Skeletal muscle satellite cell (primary cell): ENCODE measurements around the gene L3MBTL4.

Experiments used
- H3K27me3 ChIP-seq: 2 replicates; pipeline ENCODE4 v1.7.0; 2013; ENCODE audit warnings: low read length; ENCODE audit not compliant: control insufficient read depth, insufficient read depth
- H3K36me3 ChIP-seq: 2 replicates; pipeline ENCODE4 v1.7.0; 2013; ENCODE audit warnings: mild to moderate bottlenecking, control low read depth, low read length; ENCODE audit not compliant: insufficient read depth
- H3K4me1 ChIP-seq: 2 replicates; pipeline ENCODE4 v1.7.0; 2013; ENCODE audit warnings: low read length; ENCODE audit not compliant: control insufficient read depth, insufficient read depth
- H3K4me2 ChIP-seq: 2 replicates; pipeline ENCODE4 v1.7.0; 2013; ENCODE audit warnings: mild to moderate bottlenecking, low read length
- H3K4me3 ChIP-seq: 2 replicates; pipeline ENCODE4 v1.7.0; 2013; ENCODE audit warnings: low read length
- H3K9ac ChIP-seq: 2 replicates; pipeline ENCODE4 v1.7.0; 2013; ENCODE audit warnings: mild to moderate bottlenecking, low read depth, low read length, moderate library complexity
- H3K9me3 ChIP-seq: replicated peaks from 2 replicates; pipeline ENCODE4 v1.7.0; 2013; ENCODE audit warnings: mild to moderate bottlenecking, control low read depth, low read length

L3MBTL4 gene

GRCh38 chr18:6239716-6240115, 175.0 kb downstream of the L3MBTL4 start:
- Histone ChIP-seq H3K36me3 (no peaks in the 10 kb centered on the region), H3K4me1 (no peaks in the 10 kb centered on the region), H3K9ac (no peak overlapping the region), H3K9me3 (no peaks in the 10 kb centered on the region), H3K27me3 (no peaks in the 10 kb centered on the region), H3K4me3 (no peak overlapping the region), H3K4me2 (no peak overlapping the region)

- H3K36me3 ChIP-seq: no peaks in the 10 kb centered on the region
- no peak overlapping the region for H3K9ac ChIP-seq
- no peak overlapping the region for H3K4me3 ChIP-seq
- H3K9me3 ChIP-seq: no peaks in the 10 kb centered on the region
- no peak overlapping the region for H3K4me2 ChIP-seq
- H3K27me3 ChIP-seq: no peaks in the 10 kb centered on the region
- H3K4me1 ChIP-seq: no peaks in the 10 kb centered on the region
These were observed 178.5 kb downstream of the L3MBTL4 start for GRCh38 chr18:6236258-6236657.

GRCh38 chr18:6222271-6222670, 192.4 kb downstream of the L3MBTL4 start:
- Histone ChIP-seq H3K27me3 (no peaks in the 10 kb centered on the region), H3K4me3 (no peak overlapping the region), H3K36me3 (no peaks in the 10 kb centered on the region), H3K4me1 (no peaks in the 10 kb centered on the region), H3K9me3 (no peaks in the 10 kb centered on the region), H3K9ac (no peak overlapping the region), H3K4me2 (no peak overlapping the region)

GRCh38 chr18:6221602-6222014, 193.1 kb downstream of the L3MBTL4 start:
- no peaks in the 10 kb centered on the region for H3K27me3 ChIP-seq
- no peak overlapping the region for H3K4me3 ChIP-seq
- H3K9ac ChIP-seq: no peak overlapping the region
- H3K9me3 ChIP-seq: no peaks in the 10 kb centered on the region
- no peak overlapping the region for H3K4me2 ChIP-seq
- no peaks in the 10 kb centered on the region for H3K4me1 ChIP-seq
- no peaks in the 10 kb centered on the region for H3K36me3 ChIP-seq

GRCh38 chr18:6220129-6220528, 194.6 kb downstream of the L3MBTL4 start:
- Histone ChIP-seq H3K9me3 (no peaks in the 10 kb centered on the region), H3K27me3 (no peaks in the 10 kb centered on the region), H3K9ac (no peak overlapping the region), H3K4me3 (no peak overlapping the region), H3K4me2 (no peak overlapping the region), H3K36me3 (no peaks in the 10 kb centered on the region), H3K4me1 (no peaks in the 10 kb centered on the region)

GRCh38 chr18:6219116-6219717, 195.5 kb downstream of the L3MBTL4 start:
- no peaks in the 10 kb centered on the region for H3K27me3 ChIP-seq
- no peaks in the 10 kb centered on the region for H3K36me3 ChIP-seq
- no peaks in the 10 kb centered on the region for H3K4me1 ChIP-seq
- no peak overlapping the region for H3K9ac ChIP-seq
- no peaks in the 10 kb centered on the region for H3K9me3 ChIP-seq
- H3K4me3 ChIP-seq: no peak overlapping the region
- H3K4me2 ChIP-seq: no peak overlapping the region

GRCh38 chr18:6215888-6216287, 198.8 kb downstream of the L3MBTL4 start:
- Histone ChIP-seq H3K4me3 (no peak overlapping the region), H3K27me3 (no peaks in the 10 kb centered on the region), H3K36me3 (no peaks in the 10 kb centered on the region), H3K4me1 (no peaks in the 10 kb centered on the region), H3K9me3 (no peaks in the 10 kb centered on the region), H3K4me2 (no peak overlapping the region), H3K9ac (no peak overlapping the region)

GRCh38 chr18:6211174-6211504, 203.6 kb downstream of the L3MBTL4 start:
- H3K4me3 ChIP-seq: no peak overlapping the region
- H3K27me3 ChIP-seq: no peaks in the 10 kb centered on the region
- H3K9ac ChIP-seq: no peak overlapping the region
- H3K4me1 ChIP-seq: no peaks in the 10 kb centered on the region
- H3K36me3 ChIP-seq: no peaks in the 10 kb centered on the region
- no peaks in the 10 kb centered on the region for H3K9me3 ChIP-seq
- no peak overlapping the region for H3K4me2 ChIP-seq

GRCh38 chr18:6210349-6211173, 204.2 kb downstream of the L3MBTL4 start:
- Histone ChIP-seq H3K36me3 (no peaks in the 10 kb centered on the region), H3K9me3 (no peaks in the 10 kb centered on the region), H3K4me3 (no peak overlapping the region), H3K4me1 (no peaks in the 10 kb centered on the region), H3K9ac (no peak overlapping the region), H3K27me3 (no peaks in the 10 kb centered on the region), H3K4me2 (no peak overlapping the region)

- no peak overlapping the region for H3K9ac ChIP-seq
- no peaks in the 10 kb centered on the region for H3K4me1 ChIP-seq
- H3K4me2 ChIP-seq: no peak overlapping the region
- no peaks in the 10 kb centered on the region for H3K27me3 ChIP-seq
- H3K4me3 ChIP-seq: no peak overlapping the region
- H3K9me3 ChIP-seq: no peaks in the 10 kb centered on the region
- no peaks in the 10 kb centered on the region for H3K36me3 ChIP-seq
These were observed 206.8 kb downstream of the L3MBTL4 start for GRCh38 chr18:6207941-6208340.

- Histone ChIP-seq H3K36me3 (no peaks in the 10 kb centered on the region), H3K4me3 (no peak overlapping the region), H3K4me1 (no peaks in the 10 kb centered on the region), H3K27me3 (no peaks in the 10 kb centered on the region), H3K9ac (no peak overlapping the region), H3K4me2 (no peak overlapping the region), H3K9me3 (no peaks in the 10 kb centered on the region)
These were observed 207.6 kb downstream of the L3MBTL4 start for GRCh38 chr18:6207116-6207515.

- Histone ChIP-seq H3K9me3 (no peaks in the 10 kb centered on the region), H3K36me3 (no peaks in the 10 kb centered on the region)
These were observed 209.0 kb downstream of the L3MBTL4 start for GRCh38 chr18:6205706-6206105.

More at GRCh38 chr18:6205706-6206105, 209.0 kb downstream of the L3MBTL4 start:
- Histone ChIP-seq H3K9ac (no peak overlapping the region), H3K27me3 (no peaks in the 10 kb centered on the region), H3K4me3 (no peak overlapping the region), H3K4me1 (no peaks in the 10 kb centered on the region), H3K4me2 (no peak overlapping the region)
